K562 (cell line): ENCODE measurements around the gene ZNHIT6. TPM values are rescaled to one million over a fixed set of nuclear protein-coding genes. Genes with fewer than 3 reads are reported as not detected.

Experiments
- ATF7 ChIP-seq: fragments of 450-650 bp; IDR thresholded peaks from 2 replicates; pipeline ENCODE4 v1.7.1; 2014; ENCODE audit warnings: mild to moderate bottlenecking, moderate library complexity
- E2F1 ChIP-seq: sonication (generic); formaldehyde crosslinking; IDR thresholded peaks from 2 replicates; pipeline ENCODE4 v1.8.1; 2023; ENCODE audit warnings: mild to moderate bottlenecking, missing genetic modification reagents, moderate library complexity
- E2F8 ChIP-seq: fragments of 450-650 bp; IDR thresholded peaks from 2 replicates; pipeline ENCODE4 v1.7.1; 2018; ENCODE audit warnings: mild to moderate bottlenecking, low read depth; ENCODE audit not compliant: partially characterized antibody
- HIVEP1 ChIP-seq: fragments of 250-450 bp; sonication (Bioruptor Pico); IDR thresholded peaks from 2 replicates; pipeline ENCODE4 v1.4.0; 2020; ENCODE audit warnings: mild to moderate bottlenecking
- JUN ChIP-seq, 2 experiments: sonication (generic) in 1 of 2; formaldehyde crosslinking in 1 of 2; IDR thresholded peaks; 2 replicates each; pipeline versions ENCODE4 v1.6.1 to v1.8.0; 2012 to 2022; ENCODE audit warnings: borderline replicate concordance in 2 of 2, mild to moderate bottlenecking in 2 of 2, improper control_type of control experiment in 1 of 2, low read depth in 1 of 2, low read length in 1 of 2, missing genetic modification reagents in 1 of 2
- LCOR ChIP-seq: sonication (generic); formaldehyde crosslinking; IDR thresholded peaks from 2 replicates; pipeline ENCODE4 v1.8.0; 2022; ENCODE audit warnings: mild to moderate bottlenecking, missing genetic modification reagents
- MAX ChIP-seq: sonication (generic); formaldehyde crosslinking; IDR thresholded peaks from 2 replicates; pipeline ENCODE4 v1.9.0; 2022; ENCODE audit warnings: mild to moderate bottlenecking, missing genetic modification reagents
- NRF1 ChIP-seq, 2 experiments: fragments of 450-650 bp; IDR thresholded peaks in 1 of 2; conservative IDR thresholded peaks in 1 of 2; 2 replicates each; pipeline ENCODE4 v1.6.1; 2014; ENCODE audit warnings: mild to moderate bottlenecking in 2 of 2
- PTBP1 ChIP-seq: fragments of 200-400 bp; formaldehyde crosslinking; IDR thresholded peaks from 2 replicates; pipeline ENCODE4 v1.6.1; 2017; ENCODE audit warnings: low read depth, low read length
- RAD21 ChIP-seq, 2 experiments: fragments of 250-450 bp in 1 of 2; fragments of 450-650 bp in 1 of 2; sonication (Bioruptor Pico) in 1 of 2; formaldehyde crosslinking in 1 of 2; IDR thresholded peaks in 1 of 2; conservative IDR thresholded peaks in 1 of 2; 2 replicates each; pipeline versions ENCODE4 v1.4.0 to v1.8.0; 2020 to 2022; ENCODE audit warnings: mild to moderate bottlenecking in 2 of 2, moderate library complexity in 1 of 2
- SMARCA5 ChIP-seq: fragments of 450-650 bp; IDR thresholded peaks from 2 replicates; pipeline ENCODE4 v1.6.1; 2016
- TCF7 ChIP-seq: sonication (generic); IDR thresholded peaks from 2 replicates; pipeline ENCODE4 v1.6.1; 2016; ENCODE audit warnings: antibody characterized with exemption, borderline replicate concordance
- THRA ChIP-seq: fragments of 450-650 bp; IDR thresholded peaks from 2 replicates; pipeline ENCODE4 v1.6.1; 2017; ENCODE audit warnings: mild to moderate bottlenecking, moderate library complexity
- VEZF1 ChIP-seq: fragments of 200-800 bp; sonication (Bioruptor generic); IDR thresholded peaks from 2 replicates; pipeline ENCODE4 v1.6.1; 2017; ENCODE audit warnings: missing genetic modification characterization, missing compliant biosample characterization
- polyA plus RNA-seq, 8 experiments: library from polyadenylated mRNA; depleted of rRNA in 4 of 8; stranded (reverse) in 5 of 8; unstranded in 3 of 8; fragments of >200 nt; fragmentation: Nextera tagmentation in 2 of 8; fragmentation: Illumina TruSeq in 1 of 8; extraction: Ambion mirVana in 2 of 8; extraction: Trizol in 1 of 8; gene quantifications; 2 replicates each; pipeline versions ENCODE4 v1.2.1 to v1.2.3, GENCODE V29; 2011 to 2014; ENCODE audit warnings: inconsistent platforms in 1 of 8, missing spikeins in 1 of 8
- total RNA-seq, 7 experiments: library from RNA; depleted of rRNA in 6 of 7; stranded (reverse); fragments of >200 nt in 6 of 7; fragmentation: Illumina TruSeq in 2 of 7; extraction: Trizol in 2 of 7; gene quantifications; 2 replicates each; pipeline versions ENCODE4 v1.2.1 to v1.2.3, GENCODE V29; 2011 to 2021; ENCODE audit warnings: low replicate concordance in 1 of 7
- TF ChIP-seq, protein P1 (sequence below), 2 experiments: fragments of 450-650 bp; IDR thresholded peaks; 2 replicates each; pipeline ENCODE4 v1.6.1; 2016
- TF ChIP-seq, protein P2 (sequence below): sonication (generic); formaldehyde crosslinking; IDR thresholded peaks from 2 replicates; pipeline ENCODE4 v1.8.0; 2022; ENCODE audit warnings: mild to moderate bottlenecking, missing genetic modification reagents

Gene ZNHIT6
- total and polyA plus RNA-seq, 9 of the 15 experiments (the other 6 are each of a cell fraction or from before 2014, with no cell fraction given), result 15.4 to 37.6 (median 21.7) TPM

DNA sequence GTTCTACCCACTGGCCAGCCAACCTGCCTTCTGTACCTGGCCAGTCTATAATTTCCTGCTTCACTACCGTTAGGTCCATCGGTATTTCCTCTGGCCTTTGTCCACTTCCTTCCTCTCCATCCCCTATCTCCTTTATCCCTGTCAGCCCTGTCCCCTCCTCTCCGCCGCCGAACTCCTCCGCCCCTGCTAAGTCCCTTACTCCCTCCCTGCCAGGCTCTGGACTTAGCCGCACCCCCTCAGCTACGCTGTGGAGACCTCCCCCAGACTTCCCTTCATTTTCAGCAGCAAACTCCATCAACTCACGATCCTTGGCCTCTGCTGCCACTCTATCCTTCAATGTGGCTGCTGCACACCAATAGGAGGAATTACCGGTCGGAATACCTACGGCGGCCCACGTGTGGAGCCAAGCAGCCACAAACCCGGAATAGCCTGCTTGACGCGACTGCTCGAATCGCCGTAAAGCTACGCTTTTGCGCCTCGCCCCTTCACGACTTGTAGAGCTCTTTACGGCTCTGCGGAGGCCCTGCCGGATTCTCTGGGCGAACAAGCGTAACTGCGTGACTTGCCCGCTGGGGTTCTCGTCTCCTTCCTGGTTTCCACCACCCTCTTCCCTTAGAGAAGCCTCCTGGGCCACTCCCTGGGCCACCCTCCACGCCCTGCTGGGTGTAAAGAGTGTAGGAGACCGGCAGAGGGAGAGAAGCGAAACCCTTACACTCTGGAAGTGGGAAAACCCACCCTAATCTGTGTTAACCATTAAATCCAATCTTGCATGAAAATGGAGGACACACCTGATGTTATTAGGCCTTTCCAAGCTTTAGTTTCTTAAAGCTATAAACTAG is at the start of gene ZNHIT6 (continued):
- TF ChIP-seq, protein P1, sequence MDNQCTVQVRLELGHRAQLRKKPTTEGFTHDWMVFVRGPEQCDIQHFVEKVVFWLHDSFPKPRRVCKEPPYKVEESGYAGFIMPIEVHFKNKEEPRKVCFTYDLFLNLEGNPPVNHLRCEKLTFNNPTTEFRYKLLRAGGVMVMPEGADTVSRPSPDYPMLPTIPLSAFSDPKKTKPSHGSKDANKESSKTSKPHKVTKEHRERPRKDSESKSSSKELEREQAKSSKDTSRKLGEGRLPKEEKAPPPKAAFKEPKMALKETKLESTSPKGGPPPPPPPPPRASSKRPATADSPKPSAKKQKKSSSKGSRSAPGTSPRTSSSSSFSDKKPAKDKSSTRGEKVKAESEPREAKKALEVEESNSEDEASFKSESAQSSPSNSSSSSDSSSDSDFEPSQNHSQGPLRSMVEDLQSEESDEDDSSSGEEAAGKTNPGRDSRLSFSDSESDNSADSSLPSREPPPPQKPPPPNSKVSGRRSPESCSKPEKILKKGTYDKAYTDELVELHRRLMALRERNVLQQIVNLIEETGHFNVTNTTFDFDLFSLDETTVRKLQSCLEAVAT (IDR thresholded peaks at IDR 0.05), result peak in 1 of 2 experiments; percentile 47; a peak in 1 of 4 replicates
- TF ChIP-seq PTBP1, result no peak
- TF ChIP-seq, protein P2, sequence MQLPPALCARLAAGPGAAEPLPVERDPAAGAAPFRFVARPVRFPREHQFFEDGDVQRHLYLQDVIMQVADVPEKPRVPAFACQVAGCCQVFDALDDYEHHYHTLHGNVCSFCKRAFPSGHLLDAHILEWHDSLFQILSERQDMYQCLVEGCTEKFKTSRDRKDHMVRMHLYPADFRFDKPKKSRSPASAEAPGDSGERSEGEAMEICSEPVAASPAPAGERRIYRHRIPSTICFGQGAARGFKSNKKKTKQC (CRISPR knock-in tag), result 0 out of 2 replicates have a peak, but pooled peaks have one; percentile 66
- TF ChIP-seq SMARCA5, result peak; percentile 39; the same call in 1 of the 2 replicates
- TF ChIP-seq E2F8, result peak; percentile 90
- peak; percentile 74; the same call in 1 of the 2 replicates for TF ChIP-seq LCOR (CRISPR knock-in tag)
- no peak for TF ChIP-seq HIVEP1
- peak; percentile 65; the same call in 1 of the 2 replicates for TF ChIP-seq TCF7
- TF ChIP-seq E2F1 (CRISPR knock-in tag), result peak; percentile 64; the same call in 1 of the 2 replicates
- TF ChIP-seq JUN (IDR thresholded peaks at IDR 0.05; ENCODE audit: borderline replicate concordance, low read depth, low read length), result peak; percentile 14; the same call in 1 of the 2 replicates
- TF ChIP-seq JUN (CRISPR knock-in tag; IDR thresholded peaks at IDR 0.05; ENCODE audit: borderline replicate concordance), result no peak
- TF ChIP-seq MAX (CRISPR knock-in tag), result peak; percentile 90
- TF ChIP-seq ATF7, result peak; percentile 55
- TF ChIP-seq VEZF1 (CRISPR knock-in tag), result peak; percentile 54
- no peak for TF ChIP-seq THRA
- peak; percentile 60 to 68 for TF ChIP-seq NRF1 (conservative IDR thresholded peaks at IDR 0.05 in 1 of 2, IDR thresholded peaks at IDR 0.05 in 1 of 2)
- TF ChIP-seq RAD21 (CRISPR knock-in tag; conservative IDR thresholded peaks at IDR 0.05 in 1 of 2, IDR thresholded peaks at IDR 0.05 in 1 of 2), result no peak
